OCI-M2 (cell line): ENCODE results near the gene COQ2.
"Not testable (repeated sequence)": the region's sequence is repeated elsewhere in the genome, so short reads cannot be mapped to it uniquely, and the experiment has no call there.

Experiments
- DNase-seq: peaks from one replicate; lab custom pipeline; 2025; ENCODE audit not compliant: unreplicated experiment; lab: John Stamatoyannopoulos, UW

Gene COQ2

GRCh38 chr4:83285055-83285407, 433 bp upstream of the COQ2 start:
- DNase-seq, result peak; percentile 57

- DNase-seq, result no peak
Measured at GRCh38 chr4:83283181-83283580, 1.4 kb downstream of the COQ2 start.

DNA sequence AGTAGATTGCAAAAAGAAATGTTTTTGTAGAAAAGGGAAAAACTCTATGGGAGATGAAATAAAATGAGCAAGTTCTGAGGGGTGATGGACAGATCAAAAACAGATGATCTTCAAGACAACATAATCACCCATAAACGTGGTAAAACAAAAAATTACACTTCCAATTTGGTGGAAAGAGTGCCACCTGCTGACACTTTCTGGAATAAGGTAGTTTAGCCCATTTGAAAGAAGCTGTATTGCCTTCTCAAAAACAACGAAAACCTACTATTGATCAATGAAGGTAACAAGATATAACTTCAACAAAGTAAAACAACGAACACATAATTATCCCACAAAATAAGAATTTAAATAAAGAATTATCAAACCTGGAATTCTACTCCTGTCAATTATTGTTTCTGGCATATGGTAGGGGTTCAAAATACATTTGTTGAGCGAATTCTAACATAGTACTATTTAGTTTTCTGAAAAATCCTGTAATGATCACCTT, 2.5 kb downstream of the COQ2 start:
- peak; percentile 1 for DNase-seq

DNA sequence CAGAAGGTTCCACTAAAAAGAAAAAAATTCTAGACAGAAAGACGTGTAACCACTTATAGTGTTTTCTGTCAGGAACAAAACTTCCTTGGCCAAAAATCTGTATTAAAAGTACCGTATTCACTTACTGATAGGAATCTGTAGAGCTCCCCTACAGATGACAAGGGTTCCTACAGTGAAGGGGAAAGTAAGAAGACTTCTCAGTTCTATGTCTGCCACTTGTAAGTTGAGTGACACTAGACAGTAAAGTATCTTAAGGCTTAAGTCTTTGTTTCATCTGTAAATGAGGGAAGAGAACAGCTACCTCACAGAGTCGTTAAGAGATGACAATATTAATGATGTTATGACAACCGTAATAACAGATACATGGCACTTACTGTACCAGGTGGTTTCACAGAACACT, 3.3 kb downstream of the COQ2 start:
- DNase-seq, result no peak

DNA sequence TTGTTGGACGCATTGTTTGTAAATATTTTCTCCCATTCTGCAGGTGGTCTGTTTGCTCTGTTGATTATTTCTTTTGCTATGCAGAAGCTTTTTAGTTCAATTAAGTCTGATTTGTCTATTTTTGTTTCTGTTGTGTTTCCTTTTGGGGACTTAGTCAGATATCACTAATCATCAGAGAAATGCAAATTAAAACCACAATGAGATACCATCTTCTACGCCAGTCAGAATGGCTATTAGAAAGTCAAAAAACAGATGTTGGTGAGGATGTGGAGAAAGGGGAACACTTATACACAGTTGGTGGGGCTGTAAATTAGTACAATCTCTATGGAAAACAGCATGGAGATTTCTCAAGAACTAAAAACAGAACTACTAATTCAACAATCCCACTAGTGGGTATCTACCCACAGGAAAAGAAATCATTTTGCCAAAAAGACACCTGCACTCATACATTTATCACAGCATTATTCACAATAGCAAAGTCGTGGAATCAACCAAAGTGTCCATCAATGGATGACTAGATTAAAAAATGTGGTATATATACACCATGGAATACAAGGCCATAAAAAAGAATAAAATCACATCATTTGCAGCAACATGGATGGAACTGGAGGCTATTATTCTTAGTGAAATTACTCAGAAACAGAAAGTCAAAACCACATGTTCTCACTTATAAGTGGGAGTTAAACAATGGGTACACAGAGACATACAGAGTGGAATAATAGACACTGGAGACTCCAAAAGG, 8.1 kb downstream of the COQ2 start:
- DNase-seq, result no peak

DNA sequence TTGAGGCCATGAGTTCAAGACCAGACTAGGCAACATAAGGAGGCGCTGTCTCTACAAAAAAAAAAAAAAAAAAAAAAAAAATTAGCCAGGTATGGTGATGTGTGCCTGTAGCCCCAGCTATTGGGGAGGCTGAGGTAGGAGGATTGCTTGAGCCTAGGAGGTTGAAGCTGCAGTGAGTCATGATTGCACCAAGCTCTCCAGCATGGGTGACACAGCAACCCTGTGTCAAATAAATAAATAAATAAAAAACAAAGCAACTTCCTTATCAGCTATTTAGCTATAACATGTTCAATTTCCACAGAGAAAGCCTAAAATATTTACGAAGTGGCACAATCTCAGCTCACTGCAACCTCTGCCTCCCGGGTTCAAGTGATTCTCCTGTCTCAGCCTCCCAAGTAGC, 10.7 kb downstream of the COQ2 start:
- not testable (repeated sequence) for DNase-seq

- DNase-seq, result no peak
Measured at GRCh38 chr4:83272900-83273299, 11.7 kb downstream of the COQ2 start.

- DNase-seq, result no peak
Measured at GRCh38 chr4:83269256-83269655, 15.3 kb downstream of the COQ2 start.

DNA sequence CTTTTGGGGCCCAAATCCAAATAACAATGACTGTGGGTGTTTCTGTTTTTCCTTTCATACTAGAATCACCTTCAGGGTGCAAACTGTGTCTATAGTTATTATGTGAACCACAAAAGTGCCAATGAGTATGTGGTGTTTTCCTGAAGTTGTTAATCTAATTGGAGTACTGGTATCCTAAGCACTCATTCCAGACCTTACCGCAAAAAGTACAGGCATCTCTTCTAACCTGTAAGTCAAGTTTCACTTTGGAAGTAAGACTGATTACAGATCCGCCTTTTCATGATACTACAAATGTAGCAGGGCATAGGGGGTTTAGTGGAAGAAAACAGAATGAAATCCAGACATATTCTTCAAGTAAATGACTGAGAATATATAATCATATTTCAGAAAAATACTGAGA, 16.1 kb downstream of the COQ2 start:
- DNase-seq, result no peak

GRCh38 chr4:83267830-83268475, 16.6 kb downstream of the COQ2 start:
- DNase-seq, result no peak

DNA sequence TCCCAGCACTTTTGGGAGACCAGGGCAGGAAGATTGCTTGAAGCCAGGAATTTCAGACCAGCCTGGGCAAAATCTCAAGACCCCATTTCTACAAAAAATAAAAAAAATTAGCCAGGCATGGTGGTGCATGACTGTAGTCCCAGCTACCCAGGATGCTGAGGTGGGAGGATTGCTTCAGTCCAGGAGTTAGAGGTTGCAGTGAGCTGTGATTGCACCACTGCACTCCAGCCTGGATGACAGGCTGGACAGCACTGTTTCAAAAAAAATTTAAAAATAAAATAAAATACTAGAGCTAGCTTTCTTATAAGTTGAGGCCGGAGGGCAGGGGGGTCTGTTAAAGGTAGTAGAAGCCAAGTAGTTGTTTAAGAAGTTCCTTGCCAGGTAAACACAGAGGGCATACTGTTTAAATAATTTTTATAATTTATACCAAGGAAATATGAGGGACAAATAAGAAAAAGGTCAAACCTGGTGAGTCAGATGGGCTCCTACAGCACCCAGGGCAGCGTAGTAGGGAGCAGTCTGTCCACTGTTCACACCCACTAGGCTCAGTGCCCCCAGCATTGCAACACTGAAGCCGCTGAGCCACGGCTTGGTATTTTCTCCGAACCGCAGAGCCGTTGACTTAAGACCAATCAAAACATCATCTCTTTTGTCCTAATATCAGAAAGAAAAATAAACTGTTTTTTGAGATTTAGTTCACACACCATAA, 17.3 kb downstream of the COQ2 start:
- no peak for DNase-seq

DNA sequence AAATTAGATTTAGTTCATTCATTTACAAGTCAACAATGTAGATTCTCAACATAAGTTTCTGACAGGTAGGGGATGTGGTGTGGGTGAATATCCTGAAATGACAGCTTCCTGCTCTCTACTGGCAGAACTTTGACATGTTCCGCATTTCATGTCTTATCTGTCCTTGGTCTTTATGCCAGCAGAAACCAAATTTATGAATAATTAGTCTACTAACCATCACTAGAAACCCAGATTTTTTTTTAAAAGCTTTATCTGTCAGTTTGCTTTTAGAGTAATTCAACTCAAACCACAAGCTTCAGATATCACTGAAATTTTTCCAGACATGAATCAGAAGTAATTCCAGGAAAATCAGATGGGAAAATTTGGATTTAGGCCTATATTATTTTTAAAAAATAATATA, 17.9 kb downstream of the COQ2 start:
- DNase-seq, result no peak

DNA sequence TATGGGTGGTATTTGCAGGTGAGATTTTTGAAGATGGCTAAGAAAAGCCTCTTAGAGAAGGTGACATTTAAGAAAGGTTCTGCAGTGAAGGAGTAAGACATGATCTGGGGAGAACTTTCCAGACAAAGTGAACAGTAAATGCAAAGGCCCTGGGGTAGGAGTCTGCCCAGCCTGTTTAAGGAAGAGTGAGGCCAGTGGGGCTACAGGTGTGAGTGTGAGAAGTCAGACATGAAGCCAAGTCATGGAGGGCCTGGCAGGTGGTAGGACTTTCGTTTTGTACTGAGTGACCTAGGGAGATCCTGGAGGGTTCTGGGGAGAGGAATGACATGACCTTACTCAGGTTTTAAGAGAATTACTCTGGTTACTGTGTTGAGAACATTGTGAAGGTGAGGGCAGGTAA, 21.5 kb downstream of the COQ2 start:
- DNase-seq, result no peak

GRCh38 chr4:83262682-83263081, 21.9 kb downstream of the COQ2 start:
- no peak for DNase-seq

- DNase-seq, result no peak
Measured at GRCh38 chr4:83261307-83261706, 23.3 kb downstream of the COQ2 start.

GRCh38 chr4:83259586-83259985, 25.0 kb downstream of the COQ2 start:
- no peak for DNase-seq

DNA sequence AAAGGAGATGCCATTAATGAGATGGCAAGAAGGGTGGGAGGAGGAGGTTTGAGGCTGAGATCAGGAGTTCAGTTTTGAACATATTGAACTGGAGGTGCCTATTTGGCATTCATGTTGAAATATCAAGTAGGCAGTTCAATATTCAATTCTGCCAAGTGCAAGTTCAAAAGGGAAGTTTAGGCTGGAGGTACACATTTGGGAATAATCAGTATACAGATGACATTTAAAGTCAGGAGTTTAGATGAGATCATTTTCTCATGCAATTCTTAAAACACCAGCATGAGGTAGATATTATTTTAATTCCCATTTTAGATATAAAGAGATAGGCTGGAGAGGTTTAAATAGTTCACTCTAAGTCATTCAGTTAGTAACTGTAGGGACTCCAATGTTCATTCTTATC, 26.1 kb downstream of the COQ2 start:
- DNase-seq, result no peak

DNA sequence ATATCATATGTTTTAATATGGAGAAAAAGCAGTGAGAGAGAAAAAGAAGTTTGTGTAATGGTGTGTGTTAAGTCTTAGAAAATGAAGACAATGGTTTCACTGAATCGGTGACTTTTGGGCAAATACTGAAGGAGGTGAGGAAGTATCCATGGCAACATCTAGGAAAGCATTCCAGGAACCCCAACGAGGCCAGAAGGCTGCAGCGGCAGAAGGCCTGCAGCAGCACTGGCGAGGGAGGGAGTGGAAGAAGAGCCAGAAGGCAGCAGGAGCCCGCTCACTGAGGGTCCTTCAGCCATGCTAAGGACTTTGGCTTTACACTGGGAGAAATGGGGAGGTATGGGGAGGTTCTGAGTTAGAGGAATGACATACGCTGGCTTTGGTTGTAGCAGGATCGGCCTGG, 26.8 kb downstream of the COQ2 start:
- DNase-seq, result no peak

GRCh38 chr4:83255584-83255983, 29.0 kb downstream of the COQ2 start:
- DNase-seq, result no peak

GRCh38 chr4:83252782-83253405, 31.7 kb downstream of the COQ2 start:
- peak; percentile 0 for DNase-seq

DNA sequence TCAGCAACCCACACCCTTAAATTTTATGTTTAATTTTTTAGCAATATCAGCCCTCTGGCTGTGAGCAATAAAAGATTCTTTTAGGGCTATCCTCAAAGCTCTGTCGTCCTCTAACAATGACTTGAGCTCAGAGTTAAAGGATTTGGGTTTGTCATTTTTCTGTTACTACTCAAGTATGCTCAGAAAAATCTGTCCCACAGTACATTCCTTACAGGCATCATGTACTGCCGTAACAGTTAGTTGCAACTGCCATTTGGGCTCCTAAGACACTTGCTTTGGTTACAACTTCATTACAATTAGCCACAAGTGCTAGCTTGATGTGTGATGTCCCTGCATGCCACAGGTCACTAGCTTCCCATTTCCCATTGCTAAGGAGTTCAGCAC, 33.2 kb downstream of the COQ2 start:
- no peak for DNase-seq
